ENCODE measurements around the gene APOC4.
"Not testable (repeated sequence)": the region's sequence is repeated elsewhere in the genome, so short reads cannot be mapped to it uniquely, and the experiment has no call there.

Gene APOC4, protein sequence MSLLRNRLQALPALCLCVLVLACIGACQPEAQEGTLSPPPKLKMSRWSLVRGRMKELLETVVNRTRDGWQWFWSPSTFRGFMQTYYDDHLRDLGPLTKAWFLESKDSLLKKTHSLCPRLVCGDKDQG

DNA sequence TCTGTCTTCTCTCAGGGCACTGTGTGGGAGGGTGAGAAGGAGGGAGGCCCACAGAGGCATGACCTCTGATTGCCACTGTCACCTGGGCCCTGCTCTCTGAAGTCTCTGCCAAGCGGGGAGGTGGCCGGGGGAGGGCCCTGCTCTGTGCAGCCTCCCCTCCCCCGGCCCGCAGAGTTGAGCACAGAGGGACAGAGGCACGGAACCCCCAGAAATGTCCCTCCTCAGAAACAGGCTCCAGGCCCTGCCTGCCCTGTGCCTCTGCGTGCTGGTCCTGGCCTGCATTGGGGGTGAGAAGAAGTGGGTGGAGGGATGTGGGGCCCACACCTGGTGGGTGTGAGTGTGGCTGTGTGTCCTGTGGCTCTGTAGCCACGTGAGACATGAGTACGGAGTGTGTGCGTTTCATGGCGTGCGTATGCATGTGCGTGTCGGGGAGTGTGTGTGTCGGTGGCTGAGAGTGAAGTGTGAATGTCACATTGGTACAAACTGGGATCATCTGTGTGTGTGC, at the start of gene APOC4:
TSS of gene APOC4 (plus strand) at position 171 of the 505 bp plus-strand sequence. CDS start at position 212, 41 bp downstream.
- DNase-seq: no peak

DNA sequence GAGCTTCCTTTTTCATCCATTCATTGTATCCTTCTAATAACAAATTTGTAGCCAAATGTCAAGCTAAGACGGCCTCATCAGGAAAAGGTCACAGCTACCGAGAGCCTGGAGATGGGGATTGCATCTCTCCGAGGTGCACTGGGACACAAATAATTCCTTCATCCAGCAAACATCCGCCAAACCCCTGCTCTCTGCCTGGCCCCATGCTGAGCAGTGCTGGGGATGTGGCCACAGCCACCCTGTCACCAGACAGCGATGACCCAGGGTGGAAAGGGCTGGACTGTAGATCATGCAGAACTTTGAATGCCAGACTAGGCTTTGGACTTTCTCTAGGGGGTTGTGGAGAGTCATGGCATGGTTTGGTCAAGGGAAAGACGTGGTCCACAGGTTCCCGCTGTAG, 49.1 kb upstream of the APOC4 start:
- no peak for DNase-seq

GRCh38 chr19:44893332-44894051, 48.5 kb upstream of the APOC4 start:
- DNase-seq: no peak

GRCh38 chr19:44894052-44894400, 48.0 kb upstream of the APOC4 start:
- DNase-seq: no peak

GRCh38 chr19:44894946-44895345, 47.1 kb upstream of the APOC4 start:
- no peak for DNase-seq

DNA sequence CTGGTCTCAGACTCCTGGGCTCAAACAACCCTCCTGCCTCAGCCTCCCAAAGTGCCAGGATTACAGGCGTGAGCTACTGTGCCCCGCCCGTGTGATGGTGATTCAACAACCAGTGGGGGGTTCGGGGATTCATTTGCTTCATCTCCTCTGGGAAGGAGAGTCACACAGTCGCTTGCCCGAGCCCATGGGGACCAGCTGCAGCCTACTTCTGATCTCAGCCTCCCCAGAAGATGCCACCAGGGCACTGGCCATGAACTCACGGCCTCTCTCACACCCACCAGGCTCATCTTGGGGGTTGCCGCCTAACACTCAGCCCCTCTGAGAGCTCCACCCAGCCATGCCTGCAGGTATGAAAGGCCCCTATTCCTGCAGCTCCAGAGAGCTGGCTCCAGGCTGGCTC, 44.2 kb upstream of the APOC4 start:
- DNase-seq: no peak

DNA sequence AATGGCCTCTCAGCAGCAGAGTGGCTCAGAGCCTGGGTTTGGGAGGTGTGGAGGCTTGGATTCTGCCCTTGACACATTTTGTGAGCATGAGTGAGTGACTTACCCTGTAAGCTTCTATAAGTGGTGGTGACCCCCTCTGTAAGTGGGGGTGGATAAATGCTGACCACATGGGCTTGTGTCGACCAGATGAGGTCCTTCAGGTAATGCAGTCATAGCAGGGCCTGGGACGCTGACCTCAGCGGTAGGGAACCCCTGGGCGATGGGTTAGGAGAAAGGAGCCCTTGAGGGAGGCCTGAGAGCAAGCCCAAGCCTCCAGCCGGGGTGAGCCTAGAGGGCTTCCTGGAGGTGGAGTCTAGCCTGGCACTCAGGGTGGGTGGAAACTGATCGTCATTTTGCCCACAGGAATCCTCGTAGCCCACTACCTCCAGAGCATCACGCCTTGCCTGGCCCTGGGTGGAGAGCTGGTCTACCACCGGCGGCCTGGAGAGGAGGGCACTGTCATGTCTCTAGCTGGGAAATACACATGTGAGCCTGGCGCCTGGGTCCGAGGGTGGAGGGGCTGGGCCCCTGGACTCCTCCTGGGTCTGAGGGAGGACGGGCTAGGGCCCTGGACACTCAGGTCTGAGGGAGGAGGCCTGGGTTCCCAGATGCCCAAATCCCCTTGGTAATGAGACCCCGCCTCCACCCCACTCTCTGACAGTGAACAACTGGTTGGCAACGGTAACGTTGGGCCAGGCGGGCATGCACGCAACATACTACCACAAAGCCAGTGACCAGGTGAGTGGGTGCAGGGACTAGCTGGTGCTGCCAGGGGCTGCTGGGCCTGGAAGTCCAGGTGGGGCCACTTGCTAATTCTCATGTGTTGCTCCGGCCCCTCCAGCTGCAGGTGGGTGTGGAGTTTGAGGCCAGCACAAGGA, 41.5 kb upstream of the APOC4 start:
- DNase-seq: no peak

- no peak for DNase-seq
Observed at GRCh38 chr19:44903216-44903601, 38.8 kb upstream of the APOC4 start.

DNA sequence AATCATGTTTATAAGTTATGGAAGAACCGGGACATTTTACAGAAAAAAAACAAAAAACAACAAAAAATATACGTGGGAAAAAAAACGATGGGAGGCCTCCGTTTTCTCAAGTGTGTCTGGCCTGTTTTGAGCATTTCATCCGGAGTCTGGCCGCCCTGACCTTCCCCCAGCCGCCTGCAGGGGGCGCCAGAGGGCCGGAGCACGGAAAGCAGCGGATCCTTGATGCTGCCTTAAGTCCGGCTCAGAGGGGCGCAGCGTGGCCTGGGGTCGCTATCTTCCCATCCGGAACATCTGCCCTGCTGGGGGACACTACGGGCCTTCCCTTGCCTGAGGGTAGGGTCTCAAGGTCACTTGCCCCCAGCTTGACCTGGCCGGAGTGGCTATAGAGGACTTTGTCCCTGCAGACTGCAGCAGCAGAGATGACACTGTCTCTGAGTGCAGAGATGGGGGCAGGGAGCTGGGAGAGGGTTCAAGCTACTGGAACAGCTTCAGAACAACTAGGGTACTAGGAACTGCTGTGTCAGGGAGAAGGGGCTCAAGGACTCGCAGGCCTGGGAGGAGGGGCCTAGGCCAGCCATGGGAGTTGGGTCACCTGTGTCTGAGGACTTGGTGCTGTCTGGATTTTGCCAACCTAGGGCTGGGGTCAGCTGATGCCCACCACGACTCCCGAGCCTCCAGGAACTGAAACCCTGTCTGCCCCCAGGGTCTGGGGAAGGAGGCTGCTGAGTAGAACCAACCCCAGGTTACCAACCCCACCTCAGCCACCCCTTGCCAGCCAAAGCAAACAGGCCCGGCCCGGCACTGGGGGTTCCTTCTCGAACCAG, 38.2 kb upstream of the APOC4 start:
- peak; percentile 85 for DNase-seq

- DNase-seq: no peak
Observed at GRCh38 chr19:44904426-44904994, 37.5 kb upstream of the APOC4 start.

DNA sequence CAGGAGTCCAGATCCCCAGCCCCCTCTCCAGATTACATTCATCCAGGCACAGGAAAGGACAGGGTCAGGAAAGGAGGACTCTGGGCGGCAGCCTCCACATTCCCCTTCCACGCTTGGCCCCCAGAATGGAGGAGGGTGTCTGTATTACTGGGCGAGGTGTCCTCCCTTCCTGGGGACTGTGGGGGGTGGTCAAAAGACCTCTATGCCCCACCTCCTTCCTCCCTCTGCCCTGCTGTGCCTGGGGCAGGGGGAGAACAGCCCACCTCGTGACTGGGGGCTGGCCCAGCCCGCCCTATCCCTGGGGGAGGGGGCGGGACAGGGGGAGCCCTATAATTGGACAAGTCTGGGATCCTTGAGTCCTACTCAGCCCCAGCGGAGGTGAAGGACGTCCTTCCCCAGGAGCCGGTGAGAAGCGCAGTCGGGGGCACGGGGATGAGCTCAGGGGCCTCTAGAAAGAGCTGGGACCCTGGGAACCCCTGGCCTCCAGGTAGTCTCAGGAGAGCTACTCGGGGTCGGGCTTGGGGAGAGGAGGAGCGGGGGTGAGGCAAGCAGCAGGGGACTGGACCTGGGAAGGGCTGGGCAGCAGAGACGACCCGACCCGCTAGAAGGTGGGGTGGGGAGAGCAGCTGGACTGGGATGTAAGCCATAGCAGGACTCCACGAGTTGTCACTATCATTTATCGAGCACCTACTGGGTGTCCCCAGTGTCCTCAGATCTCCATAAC, 36.4 kb upstream of the APOC4 start, which contains the start of gene APOE:
TSS of gene APOE (plus strand) at position 360 of the 724 bp plus-strand sequence. CDS start 829 bp downstream, outside the sequence.
- no peak for DNase-seq

- DNase-seq: no peak
Observed at GRCh38 chr19:44907613-44908012, 34.4 kb upstream of the APOC4 start.

DNA sequence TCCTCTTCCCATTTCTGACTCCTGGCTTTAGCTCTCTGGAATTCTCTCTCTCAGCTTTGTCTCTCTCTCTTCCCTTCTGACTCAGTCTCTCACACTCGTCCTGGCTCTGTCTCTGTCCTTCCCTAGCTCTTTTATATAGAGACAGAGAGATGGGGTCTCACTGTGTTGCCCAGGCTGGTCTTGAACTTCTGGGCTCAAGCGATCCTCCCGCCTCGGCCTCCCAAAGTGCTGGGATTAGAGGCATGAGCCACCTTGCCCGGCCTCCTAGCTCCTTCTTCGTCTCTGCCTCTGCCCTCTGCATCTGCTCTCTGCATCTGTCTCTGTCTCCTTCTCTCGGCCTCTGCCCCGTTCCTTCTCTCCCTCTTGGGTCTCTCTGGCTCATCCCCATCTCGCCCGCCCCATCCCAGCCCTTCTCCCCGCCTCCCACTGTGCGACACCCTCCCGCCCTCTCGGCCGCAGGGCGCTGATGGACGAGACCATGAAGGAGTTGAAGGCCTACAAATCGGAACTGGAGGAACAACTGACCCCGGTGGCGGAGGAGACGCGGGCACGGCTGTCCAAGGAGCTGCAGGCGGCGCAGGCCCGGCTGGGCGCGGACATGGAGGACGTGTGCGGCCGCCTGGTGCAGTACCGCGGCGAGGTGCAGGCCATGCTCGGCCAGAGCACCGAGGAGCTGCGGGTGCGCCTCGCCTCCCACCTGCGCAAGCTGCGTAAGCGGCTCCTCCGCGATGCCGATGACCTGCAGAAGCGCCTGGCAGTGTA, 33.8 kb upstream of the APOC4 start:
- no peak for DNase-seq

GRCh38 chr19:44908836-44909261, 33.2 kb upstream of the APOC4 start:
- DNase-seq: no peak

GRCh38 chr19:44909775-44910174, 32.3 kb upstream of the APOC4 start:
- no peak for DNase-seq

DNA sequence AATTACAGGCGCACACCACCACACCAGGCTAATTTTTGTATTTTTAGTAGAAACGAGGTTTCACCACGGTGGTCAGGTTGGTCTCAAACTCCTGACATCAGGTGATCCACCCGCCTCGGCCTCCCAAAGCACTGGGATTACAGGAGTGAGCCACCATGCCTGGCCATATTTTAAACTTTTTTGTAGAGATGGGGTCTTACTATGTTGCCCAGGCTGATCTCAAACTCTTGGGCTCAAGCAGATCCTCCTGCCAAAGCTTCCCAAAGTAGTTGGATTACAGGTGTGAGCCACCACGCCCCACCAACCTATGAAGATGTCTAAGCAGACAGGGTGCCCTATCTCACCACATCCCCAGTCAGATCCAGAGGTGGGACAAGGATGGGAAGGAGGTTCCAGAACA, 30.1 kb upstream of the APOC4 start:
- not testable (repeated sequence) for DNase-seq

- peak; percentile 84 for DNase-seq
Observed at GRCh38 chr19:44912854-44913253, 29.2 kb upstream of the APOC4 start.

GRCh38 chr19:44913512-44914432, 28.3 kb upstream of the APOC4 start:
- not testable (repeated sequence) for DNase-seq

DNA sequence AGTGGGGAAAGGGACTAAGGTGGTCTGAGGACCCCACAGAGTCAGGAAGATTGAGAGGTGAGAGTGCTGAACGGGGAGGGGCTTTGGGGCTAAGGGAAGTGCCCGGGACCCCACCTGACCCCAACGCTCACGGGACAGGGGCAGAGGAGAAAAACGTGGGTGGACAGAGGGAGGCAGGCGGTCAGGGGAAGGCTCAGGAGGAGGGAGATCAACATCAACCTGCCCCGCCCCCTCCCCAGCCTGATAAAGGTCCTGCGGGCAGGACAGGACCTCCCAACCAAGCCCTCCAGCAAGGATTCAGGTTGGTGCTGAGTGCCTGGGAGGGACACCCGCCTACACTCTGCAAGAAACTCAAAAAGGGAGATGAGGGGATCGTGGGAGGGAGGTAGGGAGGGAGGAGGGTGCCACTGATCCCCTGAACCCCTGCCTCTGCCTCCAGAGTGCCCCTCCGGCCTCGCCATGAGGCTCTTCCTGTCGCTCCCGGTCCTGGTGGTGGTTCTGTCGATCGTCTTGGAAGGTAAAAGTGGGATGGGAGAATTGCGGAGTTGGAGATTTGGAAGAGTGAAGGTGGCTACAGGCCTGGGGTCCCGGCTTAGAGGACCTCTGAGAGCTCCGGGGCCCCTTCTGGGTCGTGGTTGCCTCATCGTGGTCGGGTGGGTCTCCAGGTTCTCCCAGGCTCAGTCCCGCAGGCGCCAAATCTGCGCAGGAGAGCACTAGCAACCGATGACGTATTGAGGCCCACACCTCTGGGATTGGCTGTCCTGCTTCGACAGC, 27.4 kb upstream of the APOC4 start, which contains the start of gene APOC1:
TSS of gene APOC1 (plus strand) at position 176 of the 774 bp plus-strand sequence. CDS start at position 460, 284 bp downstream.
- DNase-seq: peak; percentile 95

Measured in right hindlimb (tissue), 1 donor.